NCI-H2227 (cell line): ENCODE results near the gene HTR1A.

Experiments
- DNase-seq: peaks from one replicate; lab custom pipeline; 2025; ENCODE audit not compliant: unreplicated experiment; lab: John Stamatoyannopoulos, UW

Gene HTR1A

DNA sequence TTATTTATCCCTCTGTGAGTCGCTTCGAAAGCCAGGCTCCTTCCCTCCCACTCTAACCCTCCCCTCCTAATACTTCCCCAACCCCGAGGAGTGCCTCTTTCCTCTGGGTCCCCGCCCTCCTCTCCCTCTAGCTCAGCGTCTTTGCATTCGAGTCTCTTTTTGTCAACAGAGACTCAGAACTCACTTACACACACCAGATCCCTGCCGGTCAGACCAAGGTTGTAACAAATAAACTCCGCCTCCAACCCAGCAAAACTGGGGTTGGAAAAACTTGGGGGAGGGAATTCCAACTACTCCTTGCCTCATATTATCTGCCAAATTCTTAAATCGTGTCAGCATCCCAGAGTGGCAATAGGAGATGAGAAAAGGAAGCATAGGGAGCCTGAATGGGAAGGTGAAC lies at the start of gene HTR1A:
Gene HTR1A, minus strand, starts transcription at position 167 of the 400 bp plus-strand sequence. CDS start 726 bp downstream, outside the sequence.
- no peak for DNase-seq

DNA sequence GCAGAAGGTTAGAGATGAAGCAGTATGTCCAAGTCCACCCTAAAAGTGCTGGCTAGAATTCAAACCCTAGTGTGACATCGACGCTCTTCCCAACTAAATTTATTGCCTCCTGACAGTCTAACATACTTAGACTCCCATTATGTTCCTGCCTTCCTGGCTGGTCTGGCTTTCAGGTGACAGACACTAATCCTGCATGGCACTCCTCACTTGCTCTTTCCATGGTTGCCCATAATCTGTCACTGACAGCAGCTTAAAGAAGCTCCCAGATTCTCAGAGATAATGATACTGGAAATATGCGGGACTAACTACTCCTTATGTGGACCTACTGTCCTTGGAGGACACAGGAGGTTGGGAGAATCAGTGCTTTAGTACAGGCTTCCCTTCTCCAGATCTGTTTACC lies 41.7 kb upstream of the HTR1A start:
- DNase-seq = no peak

DNA sequence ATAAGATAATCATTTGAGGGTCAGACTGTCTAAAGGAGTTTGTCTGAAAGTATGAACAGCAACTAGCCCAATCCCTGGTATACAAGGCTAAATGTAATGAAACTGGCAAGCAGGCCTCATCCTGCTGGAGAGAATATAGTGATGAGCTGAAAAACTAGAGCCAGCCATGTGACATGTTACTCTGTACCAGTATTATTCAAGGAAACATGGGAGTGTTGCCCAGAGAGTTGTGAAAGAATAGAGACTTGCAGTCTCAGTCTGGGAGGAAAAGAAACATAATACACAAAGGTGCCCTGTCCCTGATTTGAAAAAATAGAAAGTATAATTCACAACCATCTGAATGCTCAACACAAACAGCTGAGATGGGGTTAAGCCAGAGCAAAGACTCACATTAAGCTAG lies 37.9 kb upstream of the HTR1A start:
- DNase-seq = no peak

DNA sequence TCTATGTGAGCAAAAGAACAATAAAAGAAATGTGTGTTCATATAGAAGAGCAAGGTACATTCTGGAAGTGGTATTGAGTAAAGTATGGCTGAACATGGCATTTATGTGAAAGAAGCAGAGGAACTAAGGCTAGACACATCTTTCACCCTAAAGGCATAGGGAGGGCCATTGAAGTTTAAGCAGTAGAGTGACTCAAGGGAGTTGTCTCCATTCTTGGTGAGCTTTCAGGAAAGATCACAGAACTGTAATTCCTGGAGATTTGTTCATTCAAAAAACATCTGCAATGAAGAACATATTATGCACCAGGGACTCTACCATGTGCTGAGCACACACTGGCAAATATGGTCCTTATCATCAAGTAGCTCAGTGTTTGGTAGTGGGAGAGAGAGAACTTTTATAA lies 24.8 kb upstream of the HTR1A start:
- DNase-seq = no peak

DNA sequence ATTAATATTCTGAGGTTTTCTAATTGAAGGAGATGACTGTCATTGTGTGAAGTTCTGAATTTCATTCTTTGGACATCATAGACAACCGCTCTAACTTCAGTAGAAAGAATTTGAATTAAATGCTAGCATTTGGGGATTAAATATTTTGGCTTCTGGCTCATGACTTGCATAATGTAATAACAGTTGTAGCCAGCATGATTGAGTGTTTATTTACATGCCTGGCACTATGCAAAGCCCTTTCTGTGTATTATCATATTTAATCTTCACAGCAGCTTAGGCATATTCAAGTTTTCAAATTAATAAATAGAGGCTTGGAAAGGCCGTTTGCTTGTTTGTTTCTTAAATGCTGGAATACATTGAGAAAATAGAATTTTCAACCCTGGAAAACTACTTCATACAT lies 19.6 kb upstream of the HTR1A start:
- DNase-seq = no peak

DNA sequence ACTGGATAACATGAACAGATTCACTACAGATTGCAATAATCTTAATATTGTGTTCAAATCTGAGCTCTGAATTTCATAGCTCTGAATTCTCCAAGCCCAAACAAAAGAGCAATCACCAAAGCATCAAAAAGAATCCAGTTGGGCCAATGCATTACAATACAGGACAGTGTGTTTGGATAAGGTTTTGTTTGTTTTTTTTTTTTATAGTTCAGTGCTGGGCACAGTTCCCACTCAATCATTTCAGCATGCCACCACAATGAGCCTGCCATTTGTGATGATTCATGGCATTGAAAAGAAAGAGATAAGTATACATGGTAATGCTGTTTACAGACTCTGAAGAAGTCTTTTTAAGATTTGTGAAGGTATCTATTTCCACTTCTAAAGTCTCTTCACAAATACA lies 1.7 kb upstream of the HTR1A start:
- DNase-seq = no peak

DNA sequence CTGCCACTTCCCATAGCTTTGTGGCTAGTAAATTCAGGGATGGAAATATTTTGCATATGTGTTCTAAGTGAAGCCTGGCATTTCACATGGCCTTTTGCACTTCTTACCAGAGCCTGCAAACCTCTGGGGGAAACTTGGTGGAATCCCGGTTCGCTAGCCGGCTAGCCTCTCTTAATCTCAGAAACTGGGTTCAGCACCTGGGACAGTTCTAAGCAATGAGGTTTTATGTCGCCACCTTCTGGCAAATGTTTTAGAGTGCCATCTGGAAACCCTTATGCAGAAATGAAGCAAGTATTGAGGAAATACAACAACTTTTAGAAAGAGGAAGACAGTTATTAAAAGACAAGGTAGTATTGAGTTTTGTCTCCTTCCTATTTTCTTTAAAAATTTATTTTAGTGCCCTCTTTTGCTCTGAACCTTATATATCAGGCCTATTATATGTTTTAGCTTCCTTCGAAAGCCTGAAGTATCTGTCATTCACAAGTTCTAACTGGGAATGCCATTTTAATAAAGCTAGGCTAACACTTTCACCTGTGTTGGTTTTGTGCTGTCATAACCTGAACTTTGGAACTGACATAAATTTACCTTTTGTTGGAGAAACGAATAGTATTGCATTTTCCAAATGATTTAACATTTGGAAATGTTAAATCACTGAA lies 963 bp upstream of the HTR1A start:
- DNase-seq = peak; percentile 5

DNA sequence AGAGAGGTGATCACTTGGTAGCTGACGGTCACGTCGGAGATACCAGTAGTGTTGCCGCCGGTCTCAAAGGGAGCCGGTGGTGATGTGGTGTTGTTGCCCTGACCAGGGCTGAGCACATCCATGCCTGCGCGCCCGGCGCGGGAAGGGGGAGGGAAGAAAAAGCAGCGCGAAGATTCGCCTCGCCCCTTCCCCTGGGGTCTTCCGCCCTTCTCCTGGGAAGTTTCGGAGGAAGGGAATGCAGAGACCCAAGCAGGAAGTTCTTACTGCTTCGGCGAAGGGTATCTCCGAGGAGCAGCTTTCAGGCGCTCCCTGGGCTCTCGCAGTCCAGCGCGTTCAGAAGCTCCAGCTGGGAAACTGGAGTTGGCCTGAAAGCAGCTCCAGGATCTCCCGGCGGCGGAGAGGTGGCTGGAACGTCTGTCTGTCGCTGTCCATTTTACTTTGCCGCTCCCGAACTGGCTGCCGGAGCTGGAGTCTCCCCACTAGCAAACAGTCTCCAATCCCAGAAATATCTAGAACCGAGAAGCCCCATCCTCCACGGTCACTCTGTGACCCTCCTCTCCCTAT lies 565 bp downstream of the HTR1A start:
- peak; percentile 1 for DNase-seq

DNA sequence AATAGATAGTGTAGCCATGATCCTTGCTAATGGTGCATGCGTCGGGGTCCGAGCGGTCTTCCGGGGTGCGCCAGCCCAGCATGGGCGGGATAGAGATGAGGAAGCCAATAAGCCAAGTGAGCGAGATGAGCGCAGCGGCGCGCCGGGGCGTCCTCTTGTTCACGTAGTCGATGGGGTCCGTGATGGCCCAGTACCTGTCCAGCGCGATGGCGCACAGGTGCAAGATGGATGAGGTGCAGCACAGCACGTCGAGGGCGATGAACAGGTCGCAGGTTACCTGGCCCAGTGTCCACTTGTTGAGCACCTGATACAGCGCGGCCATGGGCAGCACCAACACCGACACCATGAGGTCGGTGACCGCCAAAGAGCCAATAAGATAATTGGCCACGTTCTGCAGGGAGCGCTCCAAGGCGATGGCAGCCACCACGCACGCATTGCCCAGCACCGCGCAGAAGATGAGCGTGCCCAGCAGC lies 1.1 kb downstream of the HTR1A start:
- no peak for DNase-seq

DNA sequence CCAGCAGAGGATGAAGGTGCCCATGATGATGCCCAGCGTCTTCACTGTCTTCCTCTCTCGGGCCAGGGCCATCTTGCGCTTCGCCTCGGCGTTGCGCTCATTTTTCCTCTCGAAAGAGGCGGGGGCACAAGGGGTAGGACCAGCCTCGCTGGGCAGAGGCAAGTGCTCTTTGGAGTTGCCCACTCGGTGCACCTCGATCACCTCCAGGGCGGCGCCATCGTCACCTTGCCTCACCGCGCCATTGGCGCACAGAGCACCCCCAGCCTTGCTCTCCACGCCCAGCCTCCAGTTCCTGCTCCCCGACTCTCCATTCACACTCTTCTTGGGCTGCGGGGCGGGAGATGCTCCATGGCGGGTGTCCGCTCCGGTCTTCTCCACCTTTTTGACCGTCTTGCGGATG lies 1.6 kb downstream of the HTR1A start:
- no peak for DNase-seq

DNA sequence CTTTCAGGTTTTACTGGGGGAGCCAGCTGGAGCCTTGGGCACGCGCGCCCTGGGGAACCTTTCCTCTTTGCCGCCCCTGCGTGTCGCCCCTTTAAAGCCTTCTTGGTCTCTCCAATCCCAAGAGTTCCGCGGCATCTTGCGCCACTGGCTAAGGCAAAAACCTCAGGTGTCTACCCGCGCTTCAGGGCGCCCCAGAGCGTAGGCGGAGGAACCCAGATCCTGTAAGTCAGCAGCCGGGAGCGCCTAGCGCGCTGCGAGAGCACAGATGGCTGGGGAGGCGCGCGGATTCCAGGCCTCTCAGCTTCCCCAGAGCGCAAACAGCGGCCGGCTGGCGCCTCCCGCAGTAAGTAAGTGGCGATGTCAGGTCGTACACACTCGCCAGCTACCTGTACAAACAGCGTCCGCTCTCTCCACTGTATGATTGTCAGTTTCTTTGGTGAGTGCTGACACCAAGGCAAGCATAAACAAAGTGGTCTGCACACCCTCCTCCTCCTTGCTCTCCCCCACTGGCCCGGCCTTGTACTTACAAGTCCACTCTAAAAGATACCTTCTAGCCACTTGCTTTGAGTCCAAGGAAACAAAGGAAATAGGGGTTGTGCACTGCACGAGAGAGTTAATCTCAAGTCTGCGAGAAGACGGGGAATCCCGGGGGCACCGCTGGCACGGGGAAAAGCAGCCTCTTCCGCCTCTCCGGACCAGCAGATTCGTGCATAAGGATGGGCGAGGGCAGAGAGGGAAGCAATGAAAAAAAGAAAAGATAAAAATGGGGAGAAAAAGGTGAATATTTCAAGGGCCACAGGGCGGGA lies 2.9 kb downstream of the HTR1A start:
- DNase-seq = no peak

DNA sequence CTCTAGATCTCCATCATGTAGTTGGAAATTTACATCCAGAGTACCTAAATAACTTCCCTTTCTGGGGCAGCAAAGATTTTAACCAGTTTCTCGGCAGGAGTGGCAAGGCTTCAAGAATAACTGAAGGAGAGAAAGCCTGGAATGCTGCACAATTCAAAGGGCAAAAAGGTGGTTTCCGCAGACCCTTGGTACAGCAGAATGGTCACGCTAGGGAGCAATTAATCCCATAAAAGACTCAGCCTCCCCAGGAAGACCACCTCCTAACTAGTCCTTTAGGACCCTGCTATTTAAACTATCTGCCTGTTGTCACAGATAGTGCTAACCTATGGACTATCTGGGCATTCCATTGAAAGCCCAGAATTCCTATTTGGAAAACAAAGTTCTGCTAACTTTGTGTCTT lies 3.6 kb downstream of the HTR1A start:
- no peak for DNase-seq

DNA sequence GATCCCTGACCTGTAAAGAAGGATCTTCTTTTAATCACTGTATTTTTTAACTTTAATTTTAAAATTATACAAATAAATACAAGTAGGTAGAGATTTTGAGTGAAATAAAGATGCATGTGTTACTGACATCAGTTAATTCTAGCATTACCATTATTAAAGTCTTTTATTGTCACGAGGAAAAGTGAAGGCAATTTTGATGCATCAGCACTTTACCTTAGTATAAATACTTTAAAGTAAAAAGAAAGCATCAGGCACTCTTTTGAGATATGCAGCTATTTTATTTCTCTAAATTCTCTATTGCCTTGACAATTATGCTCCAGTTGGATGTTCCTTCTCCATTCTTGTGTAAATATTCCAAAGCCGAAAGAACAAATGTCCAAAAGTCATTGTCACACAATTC lies 4.6 kb downstream of the HTR1A start:
- no peak for DNase-seq

DNA sequence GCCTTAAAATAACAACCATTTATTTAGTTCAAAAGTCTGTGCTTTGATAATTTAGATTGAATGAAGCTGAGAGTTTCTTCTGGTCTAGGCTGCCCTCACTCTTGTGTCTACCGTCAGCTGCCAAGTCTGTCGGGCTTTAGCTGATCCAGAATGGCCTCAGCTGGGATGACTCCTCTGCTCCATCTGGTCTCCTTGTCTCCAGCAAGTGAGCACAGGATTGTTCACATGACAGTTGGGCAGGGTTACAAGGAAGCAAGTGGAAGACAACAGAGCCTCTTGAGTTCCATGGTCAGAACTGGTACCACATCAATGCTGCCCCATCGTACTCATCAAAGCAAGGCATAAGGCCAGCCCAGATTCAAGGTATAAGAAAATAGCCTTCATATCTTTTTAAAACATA lies 9.0 kb downstream of the HTR1A start:
- DNase-seq = no peak

DNA sequence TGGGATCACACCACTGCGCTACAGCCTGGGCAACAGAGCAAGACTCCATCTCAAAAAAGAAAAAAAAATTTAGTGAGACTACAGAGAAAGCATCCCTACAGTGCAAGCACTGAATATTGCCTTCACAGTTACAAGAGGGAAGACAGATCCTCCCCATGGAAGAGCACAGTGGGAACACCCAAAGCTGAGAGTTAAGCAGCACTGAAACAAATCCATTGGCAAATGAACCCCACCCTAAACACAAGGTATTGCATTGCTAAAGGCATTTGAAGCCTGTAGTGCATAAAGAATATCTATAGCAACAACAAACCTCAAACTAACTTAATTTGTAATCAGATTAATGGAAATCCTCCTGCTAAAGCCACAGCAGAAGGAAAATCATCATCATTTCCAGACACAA lies 27.1 kb downstream of the HTR1A start:
- no peak for DNase-seq

DNA sequence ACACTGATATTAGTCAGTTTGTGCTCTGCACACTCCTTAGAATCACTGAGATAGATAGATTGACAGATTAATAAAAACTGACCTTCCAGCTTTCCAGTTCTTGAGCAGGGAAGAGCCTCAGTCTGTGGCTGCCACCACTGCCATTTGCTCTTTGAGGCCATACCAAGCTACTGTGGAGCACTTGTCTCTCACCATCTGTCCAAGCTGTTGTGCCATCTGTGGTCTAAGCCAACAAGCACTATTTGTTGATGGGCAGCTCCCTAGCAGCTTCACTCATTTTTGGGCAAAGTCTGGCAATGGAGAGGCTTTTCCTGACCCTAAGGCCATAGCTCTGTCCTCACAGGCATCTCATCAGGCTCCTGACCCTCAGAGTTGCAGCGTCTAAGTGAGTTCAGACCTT lies 30.4 kb downstream of the HTR1A start:
- DNase-seq = no peak

DNA sequence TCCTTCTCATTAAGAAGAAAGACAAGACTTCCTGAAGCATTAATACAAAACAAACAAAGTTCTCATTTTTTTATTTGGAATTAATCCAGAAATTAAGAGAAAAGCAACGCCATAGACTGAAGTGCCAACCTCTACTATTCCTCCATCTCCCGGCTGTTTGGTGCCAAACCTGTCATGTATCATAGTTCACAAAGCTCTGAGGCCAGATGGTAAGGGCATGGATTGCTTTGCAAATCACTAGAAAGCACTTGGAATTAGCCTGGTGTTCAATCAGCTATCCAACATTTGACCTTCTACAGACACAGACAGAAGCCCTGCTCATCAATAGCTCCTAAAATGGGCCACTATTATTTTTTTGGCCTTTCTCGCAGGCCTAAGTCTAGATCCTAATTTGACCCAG lies 33.8 kb downstream of the HTR1A start:
- no peak for DNase-seq

DNA sequence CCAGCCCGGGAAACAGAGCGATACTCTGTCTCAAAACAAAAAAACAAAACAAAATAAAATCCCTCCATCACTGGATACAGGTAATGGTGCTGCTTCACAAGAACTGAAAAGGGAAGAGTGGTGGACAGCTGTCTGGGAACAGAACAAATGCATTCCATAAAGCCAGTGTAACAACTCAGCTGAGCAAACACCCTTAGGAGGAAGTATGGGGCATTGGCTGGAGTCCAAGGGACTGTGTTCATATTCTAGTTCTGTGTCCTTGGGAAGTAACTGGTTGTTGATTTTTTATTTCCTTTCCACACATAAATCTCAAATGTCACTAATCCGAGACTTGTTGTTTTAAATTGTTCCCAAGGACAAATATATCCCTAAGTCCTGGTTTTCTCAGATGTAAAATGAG lies 38.3 kb downstream of the HTR1A start:
- no peak for DNase-seq

DNA sequence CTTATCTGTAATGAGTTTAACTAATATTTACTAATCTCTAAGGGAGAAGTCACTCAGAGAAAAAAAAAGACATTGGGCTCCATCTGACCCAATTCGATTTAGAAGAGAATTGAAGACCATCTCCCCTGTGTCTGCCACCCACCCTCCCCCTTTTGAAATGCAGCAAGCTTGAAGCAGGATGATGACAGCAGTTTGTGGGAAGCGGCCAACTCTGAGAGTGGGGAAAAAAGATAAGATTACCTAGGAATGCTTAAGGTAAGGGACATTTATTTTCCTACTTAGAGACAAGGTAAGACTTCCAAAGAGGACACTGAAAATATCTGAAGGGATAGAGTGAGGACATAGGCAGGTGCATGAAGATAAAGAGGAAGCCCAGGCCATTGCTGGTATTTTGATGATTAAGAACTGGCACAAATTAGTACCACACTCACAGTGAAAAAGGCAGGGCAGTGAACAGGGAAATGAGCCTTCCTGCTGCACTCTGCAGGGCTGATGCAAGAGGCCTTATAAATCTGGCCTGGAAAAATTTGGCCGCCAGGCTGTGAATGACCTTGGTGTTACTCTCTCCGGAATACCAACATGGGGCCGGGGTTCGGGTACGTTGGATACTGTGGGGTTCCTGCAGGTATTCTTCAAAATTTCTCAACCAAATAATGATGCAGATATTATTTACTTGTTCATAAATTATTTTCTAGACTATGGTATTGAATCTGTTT lies 42.3 kb downstream of the HTR1A start:
- no peak for DNase-seq

DNA sequence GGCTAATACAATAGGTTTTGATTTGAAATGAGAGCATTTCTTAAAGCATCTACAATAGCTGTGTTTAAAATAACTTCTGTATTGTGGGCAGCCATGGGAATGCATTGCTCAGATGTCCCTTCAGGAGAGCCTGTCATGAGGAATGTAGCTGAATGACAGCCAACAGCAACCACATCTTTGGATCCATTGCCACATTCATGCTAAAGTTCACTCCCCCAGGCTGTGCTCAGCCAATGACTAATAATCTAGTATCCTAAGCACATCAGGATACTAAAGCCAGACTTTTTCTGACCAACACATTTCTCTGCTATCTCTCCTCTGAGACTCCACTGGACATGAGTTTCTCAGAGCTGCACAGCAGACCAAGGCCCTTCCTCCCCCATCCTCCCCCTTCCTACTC lies 45.5 kb downstream of the HTR1A start:
- DNase-seq = no peak

DNA sequence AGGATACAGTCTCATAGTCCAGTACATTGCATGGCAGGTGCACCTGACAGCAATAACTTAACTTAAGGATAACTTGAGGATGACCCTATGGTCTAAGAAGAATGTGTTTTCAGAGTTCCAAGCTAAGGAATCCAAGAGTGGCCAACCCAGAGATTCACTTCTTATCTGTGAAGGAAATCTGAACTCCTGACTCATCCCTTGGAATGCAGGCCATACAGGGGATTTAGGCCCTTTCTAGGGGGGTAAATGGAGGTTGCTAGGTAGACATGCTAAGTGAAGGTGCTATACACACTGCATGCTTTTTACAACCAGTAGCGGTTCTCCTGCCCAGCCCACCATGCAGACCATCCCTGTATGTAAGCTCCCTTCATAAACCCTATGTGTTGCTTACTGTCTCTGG lies 50.4 kb downstream of the HTR1A start:
- no peak for DNase-seq
